RWPE2 (cell line): Measurements from ENCODE around the gene WDR90.

ENCODE experiments used
- ATAC-seq: fragments of 200-7000 bp; cut with Tn5 transposase; 3 replicates; pipeline ENCODE4 v1.9.1; 2021; ENCODE audit warnings: low read depth
- DNase-seq: peaks from one replicate; pipeline ENCODE4 v3.0.0-alpha.2; 2020; ENCODE audit warnings: low spot score
- H3K27ac ChIP-seq: fragments of 450-650 bp; 2 replicates; pipeline ENCODE4 v1.5.1; 2017; ENCODE audit warnings: mild to moderate bottlenecking; ENCODE audit not compliant: poor library complexity, severe bottlenecking
- H3K27me3 ChIP-seq: fragments of 250-450 bp; sonication (Bioruptor Pico); 2 replicates; pipeline ENCODE4 v1.5.1; 2021; ENCODE audit warnings: mild to moderate bottlenecking, moderate library complexity; ENCODE audit not compliant: insufficient read depth, poor library complexity, severe bottlenecking
- H3K36me3 ChIP-seq: fragments of 250-450 bp; sonication (Bioruptor Pico); 2 replicates; pipeline ENCODE4 v1.5.1; 2020; ENCODE audit warnings: low read depth, mild to moderate bottlenecking, moderate library complexity
- H3K4me1 ChIP-seq: fragments of 250-450 bp; sonication (Bioruptor Pico); 2 replicates; pipeline ENCODE4 v1.5.1; 2021; ENCODE audit warnings: mild to moderate bottlenecking, moderate library complexity; ENCODE audit not compliant: insufficient read depth, poor library complexity, severe bottlenecking
- H3K4me3 ChIP-seq: fragments of 250-450 bp; sonication (Bioruptor Pico); 2 replicates; pipeline ENCODE4 v1.5.1; 2021; ENCODE audit warnings: mild to moderate bottlenecking, moderate library complexity; ENCODE audit not compliant: severe bottlenecking
- H3K9me3 ChIP-seq: fragments of 250-450 bp; sonication (Bioruptor Pico); 2 replicates; pipeline ENCODE4 v1.5.1; 2021; ENCODE audit warnings: mild to moderate bottlenecking, moderate library complexity; ENCODE audit not compliant: severe bottlenecking
- CTCF ChIP-seq: fragments of 450-650 bp; IDR thresholded peaks from one replicate; pipeline ENCODE4 v1.5.1; 2017; ENCODE audit warnings: mild to moderate bottlenecking, moderate library complexity; ENCODE audit not compliant: poor library complexity, severe bottlenecking

Gene WDR90

GRCh38 chr16:646679-647172 lies 2.4 kb upstream of the WDR90 start:
- H3K4me1 ChIP-seq, result peaks cover 18% of the 10 kb centered on the region
- no peaks in the 10 kb centered on the region for H3K9me3 ChIP-seq
- H3K4me3 ChIP-seq, result no peak overlapping the region
- H3K27me3 ChIP-seq, result no peaks in the 10 kb centered on the region
- TF ChIP-seq CTCF, result no peak
- no peak for DNase-seq
- no peak for ATAC-seq
- H3K27ac ChIP-seq, result peak overlapping the region; percentile 5
- H3K36me3 ChIP-seq, result 0 out of 2 replicates have a peak, but pooled peaks cover 3% of the 10 kb centered on the region

- no peak for ATAC-seq
- H3K4me3 ChIP-seq, result no peak overlapping the region
- no peak for TF ChIP-seq CTCF
- peaks cover 18% of the 10 kb centered on the region for H3K4me1 ChIP-seq
- no peaks in the 10 kb centered on the region for H3K27me3 ChIP-seq
- no peak for DNase-seq
- peaks cover 3% of the 10 kb centered on the region; the same call in 1 of the 2 replicates for H3K36me3 ChIP-seq
- H3K27ac ChIP-seq, result peak overlapping the region; percentile 79
- H3K9me3 ChIP-seq, result no peaks in the 10 kb centered on the region
Observed at GRCh38 chr16:647173-647902, 1.8 kb upstream of the WDR90 start.

- DNase-seq, result no peak
- peak; percentile 77 for TF ChIP-seq CTCF
- peaks cover 18% of the 10 kb centered on the region for H3K4me1 ChIP-seq
Observed at GRCh38 chr16:648071-648780, 939 bp upstream of the WDR90 start.

GRCh38 chr16:649631-650030 lies 466 bp downstream of the WDR90 start:
- H3K36me3 ChIP-seq, result peaks cover 9% of the 10 kb centered on the region; the same call in 1 of the 2 replicates
- H3K4me1 ChIP-seq, result peaks cover 18% of the 10 kb centered on the region
- ATAC-seq, result no peak
- H3K27ac ChIP-seq, result peak overlapping the region; percentile 79
- no peak for DNase-seq
- no peak for TF ChIP-seq CTCF
- peak overlapping the region; percentile 70 for H3K4me3 ChIP-seq
- no peaks in the 10 kb centered on the region for H3K9me3 ChIP-seq
- H3K27me3 ChIP-seq, result no peaks in the 10 kb centered on the region

More at GRCh38 chr16:648071-648780, 939 bp upstream of the WDR90 start:
- H3K4me3 ChIP-seq, result peak overlapping the region; percentile 70
- H3K9me3 ChIP-seq, result no peaks in the 10 kb centered on the region
- ATAC-seq, result peak; percentile 6
- peaks cover 7% of the 10 kb centered on the region; the same call in 1 of the 2 replicates for H3K36me3 ChIP-seq
- peak overlapping the region; percentile 79 for H3K27ac ChIP-seq
- no peaks in the 10 kb centered on the region for H3K27me3 ChIP-seq
